Endometrium (tissue), 2 donors: ENCODE data around the gene NCKIPSD.
A peak's percentile ranks its signal among the peaks of the same experiment; 100 is the strongest.

Experiments used
- FAIRE-seq: peaks from 2 replicates; lab custom pipeline; 2012; peaks lifted over from hg19 to GRCh38; lab: Jason Lieb, UNC
- donor health status: control.
- donor health status: control.

NCKIPSD gene

DNA sequence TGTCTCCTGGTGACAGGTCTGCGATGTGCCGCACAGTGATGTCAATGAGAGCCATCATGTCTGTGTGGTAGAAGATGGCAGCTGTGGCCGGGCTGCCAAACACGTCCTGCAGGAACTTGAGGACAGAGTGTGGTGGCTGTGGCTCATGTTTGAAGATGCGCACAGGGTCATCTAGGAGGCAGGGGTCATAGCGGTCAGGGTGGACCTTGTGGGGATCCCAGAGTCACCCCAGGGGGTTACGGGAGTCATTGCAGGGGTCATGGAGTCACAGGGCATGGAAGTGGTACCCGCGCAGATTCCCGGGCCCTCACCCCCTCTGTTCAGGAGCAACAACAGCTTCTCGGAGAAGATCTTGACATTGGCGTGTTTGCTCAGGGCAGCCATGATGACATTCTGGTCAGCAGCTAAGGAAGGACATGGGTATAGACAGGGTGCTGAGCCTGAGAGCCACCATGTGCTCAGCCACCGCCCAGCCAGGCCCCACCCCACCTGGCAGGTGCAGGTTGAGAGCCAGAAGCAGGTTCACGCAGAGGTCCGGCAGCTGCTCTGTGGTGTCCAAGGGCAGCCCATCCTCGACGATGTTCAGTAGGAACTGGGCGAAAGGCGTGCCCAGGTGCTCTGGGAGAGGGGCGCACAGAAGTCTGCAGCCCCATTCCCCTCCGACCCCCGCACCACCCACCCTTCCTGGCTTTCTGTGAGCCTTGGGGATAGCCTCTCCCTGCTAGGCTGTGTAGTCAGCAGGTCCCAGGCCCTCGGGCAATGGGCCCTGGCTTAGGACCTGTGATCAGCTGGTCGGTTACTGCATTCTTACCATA is 6.9 kb downstream of the NCKIPSD start:
- FAIRE-seq = no peak

DNA sequence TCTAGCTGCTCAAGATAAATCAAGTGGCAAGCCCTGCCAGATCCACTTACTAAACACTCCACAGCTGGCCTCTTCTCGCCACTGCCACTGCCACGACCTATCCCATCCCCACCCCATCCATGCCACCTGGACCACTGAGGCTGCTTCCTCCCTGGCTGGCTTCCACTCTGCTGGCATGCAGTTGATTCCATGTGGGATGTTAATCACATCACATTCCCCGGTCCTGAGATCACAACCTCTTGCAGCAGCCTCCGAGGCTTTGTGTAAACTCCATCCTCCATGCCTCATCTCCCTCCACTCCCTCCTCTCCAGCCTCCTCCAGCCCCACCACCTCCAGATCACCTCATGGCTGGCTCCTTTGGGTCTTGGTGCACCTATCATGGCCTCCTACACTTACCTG is 7.7 kb downstream of the NCKIPSD start:
- no peak for FAIRE-seq

DNA sequence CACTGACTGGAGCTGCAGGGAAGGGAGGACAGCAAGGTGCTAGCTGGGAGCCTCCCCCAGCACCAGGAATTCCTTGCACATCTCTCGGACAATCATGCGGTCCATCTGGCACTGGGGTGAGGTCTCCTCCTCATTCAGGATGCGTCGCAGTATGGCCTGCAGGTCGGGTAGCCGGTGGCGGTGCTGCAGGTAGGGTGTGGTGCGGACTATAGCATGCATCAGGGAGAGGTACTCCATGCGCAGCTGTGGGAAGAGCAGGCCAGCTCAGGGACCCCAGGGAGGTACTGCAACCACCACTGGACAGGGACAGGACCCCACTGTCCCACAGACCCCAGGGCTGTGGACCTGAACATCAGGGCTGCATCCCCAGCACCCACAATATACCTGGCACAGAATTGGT is 11.2 kb downstream of the NCKIPSD start:
- no peak for FAIRE-seq

DNA sequence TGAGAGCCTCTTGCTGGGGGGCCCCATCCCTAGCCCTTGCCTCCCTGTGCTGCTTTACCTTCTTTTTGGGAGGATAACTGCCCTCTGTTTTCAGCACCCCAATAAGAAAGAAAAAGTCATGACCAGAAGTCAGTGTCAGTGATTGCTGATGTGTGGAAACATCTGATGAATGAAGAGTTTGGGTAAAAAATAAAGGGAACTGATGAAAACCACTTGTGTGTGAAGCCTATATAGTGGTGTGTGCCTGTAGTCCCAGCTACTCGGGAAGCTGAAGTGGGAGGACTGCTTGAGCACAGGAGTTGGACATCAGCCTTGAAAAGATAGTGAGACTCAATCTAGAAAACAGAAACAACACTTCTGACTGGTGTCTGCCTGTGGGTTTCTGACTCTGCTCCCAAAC is 13.2 kb downstream of the NCKIPSD start:
- no peak for FAIRE-seq

DNA sequence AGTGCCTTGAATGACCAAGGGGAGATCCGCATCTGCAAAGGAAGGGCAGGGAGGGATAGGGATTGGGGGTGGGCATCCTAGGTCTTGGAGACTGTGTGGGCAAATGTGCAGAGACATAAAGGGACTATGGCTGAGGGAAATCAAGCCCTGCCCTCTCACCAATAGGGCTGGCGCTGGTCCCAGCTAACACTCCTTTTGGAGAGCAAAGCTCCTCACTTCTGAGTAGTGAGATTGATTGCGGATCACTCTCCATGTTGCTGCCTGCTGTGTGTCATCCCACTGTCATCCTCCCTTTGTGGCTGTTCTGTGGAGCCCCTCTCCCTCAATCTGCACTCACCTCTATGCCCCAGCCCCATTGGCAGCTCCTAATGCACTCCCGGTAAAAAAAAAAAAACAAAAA is 20.8 kb downstream of the NCKIPSD start:
- FAIRE-seq = no peak

DNA sequence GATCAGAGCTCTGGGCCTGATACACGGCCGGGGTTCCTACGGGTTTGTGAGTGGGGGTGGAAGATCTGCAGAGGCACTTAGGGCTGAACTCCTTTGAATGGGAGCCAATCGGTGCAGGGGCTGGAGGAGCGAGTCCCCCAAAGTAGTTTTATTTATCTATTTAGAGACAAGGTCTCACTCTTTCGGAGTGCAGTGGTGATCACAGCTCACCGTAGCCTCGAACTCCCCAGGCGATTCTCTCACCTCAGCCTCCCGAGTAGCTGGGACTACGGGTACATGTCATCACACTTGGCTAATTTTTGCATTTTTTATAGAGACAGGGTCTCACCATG is 21.4 kb downstream of the NCKIPSD start:
- FAIRE-seq = no peak

DNA sequence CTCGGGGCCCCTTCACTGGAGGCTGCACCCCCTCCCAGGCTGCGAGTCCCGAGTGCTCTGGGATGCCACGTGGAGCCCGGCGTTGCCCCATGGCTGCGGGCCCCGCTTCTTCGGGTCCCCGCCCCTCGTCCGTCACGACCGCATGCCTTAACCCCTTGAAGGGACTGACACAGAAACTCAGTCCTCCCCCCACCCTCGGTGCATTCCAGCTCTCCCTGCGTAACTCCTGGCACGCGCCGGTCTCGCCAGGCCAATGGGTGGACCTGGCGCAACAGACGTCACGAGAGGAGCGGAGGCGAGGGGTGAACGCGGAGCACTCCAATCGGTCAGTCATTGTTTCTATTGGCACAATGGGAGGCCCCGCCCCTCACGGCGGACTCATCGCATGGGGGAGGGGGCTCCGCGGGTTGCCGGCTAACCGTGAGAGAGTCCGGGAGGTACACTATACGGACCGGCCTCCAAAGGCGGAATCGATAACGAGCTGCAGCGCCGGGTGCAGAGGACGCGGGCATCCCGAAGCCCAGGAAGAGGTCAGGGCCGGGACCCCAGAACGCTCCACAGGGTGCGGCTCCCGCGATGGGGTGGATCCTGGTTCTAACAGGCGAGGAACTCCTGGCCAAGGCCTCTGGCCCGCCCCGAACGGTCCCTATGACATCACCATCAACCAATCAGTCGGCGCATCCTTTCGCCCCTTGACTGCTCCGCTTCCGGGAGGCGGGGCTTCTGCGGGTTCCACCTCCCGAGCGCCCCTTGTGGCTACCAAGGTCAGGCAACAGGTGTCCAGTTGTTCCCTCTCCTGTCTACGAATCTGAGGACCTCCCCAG is 22.0 kb downstream of the NCKIPSD start:
- peak; percentile 86 for FAIRE-seq

DNA sequence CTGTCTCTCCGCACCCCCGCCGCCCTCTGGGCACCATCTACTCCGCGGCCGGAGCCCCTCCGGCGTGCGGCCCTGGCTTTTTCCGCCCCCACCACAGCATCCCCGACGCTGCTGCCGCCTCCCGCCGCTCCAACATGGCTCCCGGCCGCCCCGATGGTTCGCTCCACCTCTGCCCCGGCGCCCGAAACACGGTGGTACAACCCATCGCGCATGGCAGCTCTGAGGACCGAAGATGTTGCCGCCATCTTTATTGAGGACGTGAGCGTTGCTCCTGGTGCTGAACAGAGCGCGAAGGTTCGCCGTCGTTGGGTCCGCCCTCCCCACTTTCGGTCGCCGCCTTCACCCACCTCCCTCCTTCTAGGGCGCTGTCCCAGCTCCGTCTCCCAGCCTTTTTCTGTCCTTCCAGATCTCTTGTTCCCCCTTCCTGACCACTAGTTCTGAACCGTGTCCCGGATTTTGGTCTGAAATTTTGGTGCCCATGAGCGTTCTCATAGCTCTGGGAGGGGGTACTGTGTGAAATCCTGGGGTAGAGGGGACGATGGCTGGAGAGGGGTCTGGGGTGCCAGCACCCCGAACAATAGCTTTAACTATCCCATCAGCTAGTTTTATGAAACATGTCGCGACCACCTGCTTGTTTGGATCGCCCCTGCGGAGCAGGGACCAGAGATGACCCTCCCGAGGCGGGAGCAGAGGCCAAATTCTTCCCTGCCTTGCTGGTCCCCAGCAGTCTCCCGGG is 22.8 kb downstream of the NCKIPSD start, which contains the start of gene CELSR3:
Gene CELSR3, minus strand, starts transcription at position 134 of the 736 bp plus-strand sequence. CDS start 252 bp downstream, outside the sequence.
- FAIRE-seq = no peak

DNA sequence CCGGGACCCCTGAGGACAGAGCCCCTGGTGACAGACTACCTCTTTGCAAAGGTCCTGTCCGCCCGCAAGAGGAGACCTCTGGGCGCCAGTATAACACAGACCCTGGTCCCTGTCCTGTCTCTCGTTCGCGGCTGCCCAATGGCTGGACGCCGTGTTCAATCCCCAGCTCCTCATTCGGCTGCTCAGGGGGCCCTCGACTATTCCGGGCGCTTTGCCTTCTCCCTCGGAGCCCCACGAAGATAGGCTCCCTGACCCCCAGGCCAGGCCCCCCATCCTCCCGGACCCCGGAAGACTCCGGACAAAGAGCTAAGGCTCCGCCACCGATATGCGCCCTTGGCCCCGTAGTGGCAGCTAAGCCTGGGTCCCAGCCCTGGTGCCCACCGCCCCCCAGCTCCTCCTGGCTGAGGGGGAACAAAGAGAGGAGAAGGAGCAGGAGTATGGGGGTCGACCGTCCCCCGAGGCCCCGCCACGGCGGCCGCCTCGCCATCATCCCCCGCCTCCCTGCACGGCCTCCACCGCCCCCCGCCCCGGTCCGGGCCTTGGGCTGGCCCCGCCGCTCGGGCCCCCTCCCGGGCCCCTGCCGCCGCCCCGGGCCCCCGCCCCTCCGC is 23.5 kb downstream of the NCKIPSD start:
- no peak for FAIRE-seq

DNA sequence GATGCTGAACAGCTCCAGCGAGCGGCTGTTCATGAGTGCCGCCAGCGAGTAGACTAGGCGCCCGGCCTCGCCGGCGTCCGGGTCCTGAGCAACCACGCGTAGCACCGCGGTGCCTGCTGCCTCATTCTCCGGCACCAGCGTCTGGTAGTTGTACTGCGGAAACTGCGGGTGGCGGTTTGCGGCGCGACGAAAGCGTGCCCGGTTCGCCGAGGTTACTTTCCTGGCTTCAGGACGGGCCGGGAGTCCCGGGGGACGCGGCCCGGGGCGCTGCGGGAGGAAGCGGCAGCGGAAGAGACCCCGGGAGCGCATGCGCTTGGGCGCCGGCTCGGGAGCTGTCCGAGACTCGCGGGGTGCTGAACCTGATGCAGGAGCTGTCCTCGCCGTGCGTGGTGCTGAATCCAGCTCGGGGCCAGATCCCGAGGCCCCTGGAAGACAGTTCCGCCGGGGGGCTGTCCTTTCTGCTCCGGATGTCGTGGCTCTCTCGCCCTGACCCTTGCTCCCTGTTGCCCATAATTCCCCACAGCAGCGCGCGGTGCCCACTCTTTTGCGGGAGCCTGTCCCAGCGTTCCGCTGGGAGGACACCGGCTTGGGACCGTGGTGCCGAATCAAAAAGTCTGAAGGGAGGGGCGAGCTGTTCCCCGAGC is 24.1 kb downstream of the NCKIPSD start:
- FAIRE-seq = no peak

DNA sequence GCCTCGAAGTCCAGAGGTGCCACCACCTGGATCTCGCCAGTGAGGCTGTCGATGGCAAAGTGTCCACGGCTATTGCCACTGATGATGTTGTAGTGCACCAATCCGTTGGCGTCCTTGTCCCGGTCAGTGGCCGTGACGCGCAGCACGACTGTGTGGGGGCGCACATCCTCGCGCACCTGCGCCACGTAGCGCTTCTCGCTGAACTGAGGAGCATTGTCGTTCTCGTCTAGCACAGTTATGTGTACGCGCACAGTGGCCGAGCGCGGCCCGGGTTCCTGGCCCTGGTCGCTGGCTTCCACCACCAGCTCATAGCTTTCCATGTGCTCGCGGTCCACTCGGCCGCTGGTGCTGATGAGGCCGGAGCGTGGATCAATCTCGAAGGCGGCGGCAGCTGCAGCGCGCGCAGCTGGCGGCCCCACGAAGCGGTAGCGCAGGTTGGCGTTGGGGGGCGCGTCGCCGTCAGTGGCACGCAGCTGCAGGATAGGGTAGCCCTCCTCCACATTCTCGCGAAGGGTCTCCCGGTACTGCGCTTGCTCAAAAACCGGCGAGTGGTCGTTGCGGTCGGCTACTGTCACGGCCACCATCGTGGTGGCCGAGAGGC is 24.8 kb downstream of the NCKIPSD start:
- FAIRE-seq = no peak

DNA sequence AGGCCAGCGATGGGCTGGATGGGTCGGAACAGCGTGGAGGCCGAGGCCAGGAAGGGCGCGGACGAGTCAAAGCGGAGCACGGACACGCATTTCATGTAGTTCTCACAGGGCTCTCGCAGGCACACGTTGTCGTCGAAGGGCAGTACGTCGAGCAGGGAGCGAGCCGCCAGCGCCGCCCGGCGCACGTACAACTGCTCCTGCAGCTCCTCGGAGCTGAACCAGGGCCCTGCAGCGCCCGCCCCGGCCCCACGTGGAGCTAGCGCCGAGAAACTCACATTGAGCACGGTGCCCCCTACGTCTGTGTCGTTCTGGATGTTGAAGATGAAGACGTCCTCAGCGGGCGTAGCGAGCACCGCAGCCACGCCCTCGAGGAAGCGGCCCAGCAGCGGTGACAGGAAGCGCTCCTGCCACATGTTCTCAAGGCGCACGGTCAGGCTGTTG is 28.9 kb downstream of the NCKIPSD start:
- FAIRE-seq = no peak

DNA sequence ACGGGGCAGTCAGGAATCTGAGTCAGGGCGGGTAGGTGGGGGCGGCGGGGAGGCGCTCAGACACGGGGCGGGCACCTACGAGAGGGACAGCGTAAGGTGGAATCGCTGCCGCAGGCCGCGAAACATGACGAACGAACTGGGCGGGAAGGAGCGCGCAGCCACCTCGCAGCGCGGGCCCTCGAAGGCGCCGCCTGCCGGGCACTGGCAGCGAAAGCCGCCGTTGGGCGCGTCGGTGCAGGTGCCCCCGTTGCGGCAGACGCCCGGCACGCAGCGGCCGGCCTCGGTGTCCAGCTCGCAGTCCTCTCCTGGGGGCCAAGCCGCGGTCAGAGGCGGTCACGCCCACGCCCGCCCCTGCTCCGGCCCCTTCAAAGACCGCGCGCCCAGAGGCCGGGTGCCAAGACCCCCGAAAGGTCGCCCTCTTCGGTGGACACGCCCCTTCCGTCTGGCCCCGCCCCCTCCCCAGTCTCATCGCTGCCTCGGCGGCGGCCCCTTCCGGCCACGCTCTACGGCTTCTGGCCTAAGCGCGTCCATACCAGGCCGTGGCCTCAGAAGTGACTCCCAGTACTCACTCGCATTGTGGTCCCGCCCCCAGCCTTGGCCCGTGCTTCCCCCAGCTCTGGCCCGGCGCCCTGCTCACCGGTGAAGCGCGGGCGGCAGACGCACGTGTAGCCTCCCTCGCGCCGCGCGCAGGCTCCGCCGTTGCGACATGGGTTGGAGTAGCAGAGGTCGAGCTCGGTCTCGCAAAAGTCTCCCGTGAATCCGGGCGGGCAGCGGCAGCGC is 29.5 kb downstream of the NCKIPSD start:
- no peak for FAIRE-seq

DNA sequence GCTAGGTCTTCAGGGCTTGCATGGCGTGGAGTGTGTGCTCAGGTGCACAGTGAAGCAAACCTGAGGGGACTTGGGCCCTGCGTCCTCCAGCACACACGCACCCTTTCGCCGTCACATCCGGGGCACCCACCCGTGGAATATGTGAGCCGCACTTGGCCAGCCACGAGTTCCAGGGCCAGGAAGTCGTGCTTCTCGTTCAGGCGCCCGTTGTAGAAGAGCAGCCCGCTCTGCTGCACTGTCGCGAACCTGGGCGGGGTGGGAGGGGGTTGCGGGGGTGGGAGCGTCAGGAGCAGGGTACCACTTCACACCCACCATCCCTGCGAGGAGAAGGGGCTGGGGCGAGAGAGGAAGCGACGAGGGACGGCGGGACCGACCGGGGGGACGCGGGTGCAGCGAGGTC is 30.1 kb downstream of the NCKIPSD start:
- FAIRE-seq = no peak

DNA sequence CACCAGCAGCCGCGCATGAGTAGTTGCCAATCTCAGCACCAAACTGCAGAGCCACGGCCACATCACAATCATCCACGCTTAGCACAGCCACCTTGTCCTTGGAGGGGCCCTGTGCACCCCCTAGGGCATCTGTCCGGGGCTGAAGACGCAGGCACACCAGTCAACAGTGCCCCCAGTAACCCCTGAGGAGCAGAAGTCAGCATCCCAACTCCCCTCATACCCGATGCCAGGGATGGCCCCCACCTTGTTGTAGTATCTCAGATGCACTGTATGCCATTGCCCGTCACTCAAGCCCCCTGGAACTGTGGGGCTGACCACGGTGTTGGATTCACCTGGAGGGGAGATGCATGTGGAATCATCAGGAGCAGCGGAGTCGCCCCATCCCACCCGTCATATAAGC is 30.7 kb downstream of the NCKIPSD start:
- no peak for FAIRE-seq

DNA sequence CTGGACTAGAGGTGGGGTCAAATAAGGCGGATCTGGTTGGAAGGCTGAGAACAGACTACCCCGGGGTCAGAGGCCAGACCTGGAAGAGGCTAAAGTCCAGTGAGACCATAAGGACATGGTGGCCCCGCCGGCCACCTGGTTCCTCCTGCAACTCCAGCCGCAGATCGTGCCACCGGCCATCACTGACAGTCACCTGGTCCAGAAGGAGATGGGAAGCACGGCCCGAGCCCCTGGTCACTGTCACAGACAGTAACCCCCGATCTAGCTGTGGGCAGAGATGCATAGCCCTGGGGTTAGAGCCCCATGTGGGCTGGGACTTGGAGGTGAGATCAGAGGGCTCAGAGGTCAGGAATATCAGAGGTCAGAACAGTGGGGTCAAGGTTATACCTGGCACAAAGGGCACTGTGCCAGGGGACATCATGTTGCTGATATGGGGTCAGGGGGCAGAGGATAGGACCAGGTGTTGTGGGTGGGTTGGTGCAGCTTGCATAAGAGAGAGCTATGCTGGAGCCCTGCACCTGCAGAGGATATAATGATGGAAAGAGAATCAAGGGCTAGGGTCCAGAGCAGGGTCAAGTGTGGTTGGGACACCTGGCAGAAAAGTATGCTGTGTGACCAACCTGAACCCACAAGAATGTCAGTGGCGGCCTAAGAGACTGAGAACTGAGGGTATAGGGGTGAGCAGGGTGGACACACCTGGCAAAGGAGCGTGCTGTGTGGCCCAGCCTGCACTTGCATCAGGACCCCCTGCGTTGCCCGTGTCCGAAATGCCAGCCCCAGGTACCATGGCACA is 32.6 kb downstream of the NCKIPSD start:
- FAIRE-seq = no peak

DNA sequence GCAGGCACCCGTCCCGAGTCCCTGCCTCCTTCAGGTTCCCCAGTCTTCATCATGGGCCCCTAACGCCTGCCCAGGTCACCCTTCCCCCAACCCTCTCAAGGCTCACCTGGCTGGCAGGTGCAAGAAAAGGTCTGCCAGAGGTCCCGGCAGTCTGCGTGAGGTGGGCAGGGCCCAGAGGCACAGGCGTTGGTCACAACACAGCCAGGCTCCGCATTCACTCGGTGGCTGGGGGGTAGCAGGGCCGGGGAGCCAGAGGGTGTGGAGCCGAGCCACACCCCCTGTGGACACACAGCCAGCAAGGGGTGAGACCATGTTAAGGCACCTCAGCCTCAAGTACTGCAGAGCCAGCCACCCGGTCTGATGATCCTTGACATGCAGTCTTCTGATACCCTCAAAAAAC is 33.9 kb downstream of the NCKIPSD start:
- no peak for FAIRE-seq

DNA sequence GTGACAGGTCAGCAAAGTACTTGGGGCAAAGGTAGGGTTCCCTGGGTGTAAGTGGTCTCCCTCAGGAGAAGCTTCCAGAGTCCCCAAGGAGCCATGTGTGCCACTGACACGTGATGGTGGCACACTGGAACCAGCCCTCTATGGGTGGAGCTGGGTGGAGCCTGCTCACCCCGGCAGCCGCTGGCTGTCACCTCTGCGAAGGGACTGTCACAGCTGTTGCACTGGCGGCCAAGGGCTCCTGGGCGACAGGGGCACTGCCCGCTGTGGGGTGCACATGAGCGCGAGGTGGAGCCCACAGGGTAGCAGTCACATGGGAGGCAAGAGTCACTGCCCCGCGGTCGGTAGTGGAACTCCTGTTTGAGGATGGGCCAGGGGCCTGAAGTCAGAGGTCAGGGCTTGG is 35.0 kb downstream of the NCKIPSD start:
- FAIRE-seq = no peak

DNA sequence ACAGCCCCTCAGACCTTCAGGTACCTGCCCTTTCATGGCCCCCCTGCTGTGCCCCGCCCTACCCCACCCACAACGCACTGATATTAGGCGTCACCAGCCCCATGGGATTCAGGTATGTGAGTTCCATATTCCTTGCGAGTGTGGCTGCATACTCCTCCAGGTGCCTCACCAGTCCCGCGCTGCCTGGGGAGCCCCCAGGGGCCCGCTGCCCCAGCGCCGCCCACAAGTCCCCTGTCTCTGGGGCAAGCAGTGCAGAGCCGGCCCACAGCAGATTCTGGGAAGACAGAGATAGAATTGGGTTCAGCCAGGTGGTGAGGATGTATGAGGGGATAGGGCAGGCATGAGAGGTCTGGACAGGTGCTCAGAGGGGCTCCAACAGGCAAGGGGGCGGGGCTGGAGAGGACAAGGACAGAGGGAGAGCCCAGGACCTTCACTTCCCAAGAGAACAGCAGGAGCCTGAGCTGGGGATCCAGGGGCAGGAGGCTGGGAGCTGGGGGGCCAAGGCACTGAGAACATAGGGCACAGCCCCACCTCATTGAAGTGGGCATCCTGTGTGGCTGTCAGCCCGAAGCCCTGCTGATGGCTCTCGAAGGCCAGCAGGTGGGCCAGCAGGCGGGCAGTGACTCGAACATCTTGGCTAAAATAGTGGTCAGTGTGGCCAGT is 37.4 kb downstream of the NCKIPSD start:
- no peak for FAIRE-seq
